Stimulated activated naive B cell treated with anti-CD40 and anti-IgM and Interleukin-4, amounts not matched to agents 10 μg/mL and 1 μg/mL and 100 μg/mL, for 72 hours (primary cell): ENCODE results near the gene AQP11.

ENCODE experiments used
- ATAC-seq, 2 donors: fragments of 150-1000 bp; cut with Tn5 transposase; replicated peaks; 2 replicates each; pipeline ENCODE4 v1.10.0; 2021; ENCODE audit warnings: moderate library complexity in 1 of 2
- DNase-seq: peaks from one replicate; pipeline ENCODE4 v3.0.0; 2021
- H3K27ac Mint-ChIP-seq: one replicate; pipeline ENCODE4 v1.8.0; 2022; ENCODE audit warnings: mild to moderate bottlenecking, mixed read lengths
- H3K27me3 Mint-ChIP-seq, 2 donors: one replicate each; pipeline ENCODE4 v1.8.0; 2022; ENCODE audit warnings: mixed read lengths in 2 of 2
- H3K36me3 Mint-ChIP-seq, 2 donors: one replicate each; pipeline ENCODE4 v1.8.0; 2022; ENCODE audit warnings: mixed read lengths in 2 of 2, mild to moderate bottlenecking in 1 of 2
- H3K4me1 Mint-ChIP-seq, 2 donors: one replicate each; pipeline ENCODE4 v1.8.0; 2022; ENCODE audit warnings: mixed read lengths in 2 of 2, mild to moderate bottlenecking in 1 of 2
- H3K4me3 Mint-ChIP-seq, 2 donors: one replicate each; pipeline ENCODE4 v1.8.0; 2022; ENCODE audit warnings: mild to moderate bottlenecking in 2 of 2, mixed read lengths in 2 of 2, moderate library complexity in 1 of 2
- H3K9me3 Mint-ChIP-seq, 2 donors: one replicate each; pipeline ENCODE4 v1.8.0; 2022; ENCODE audit warnings: mixed read lengths in 2 of 2, mild to moderate bottlenecking in 1 of 2

AQP11 gene

GRCh38 chr11:77658213-77659013 lies 68.7 kb downstream of the AQP11 start:
- ATAC-seq (no peak), DNase-seq (no peak)
- no peak overlapping the region for H3K27ac Mint-ChIP-seq
- H3K27me3 Mint-ChIP-seq = no peaks in the 10 kb centered on the region
- H3K4me1 Mint-ChIP-seq = peaks cover 9 to 21% of the 10 kb centered on the region in 2 donors
- H3K9me3 Mint-ChIP-seq = no peaks in the 10 kb centered on the region
- H3K4me3 Mint-ChIP-seq = no peak overlapping the region
- no peaks in the 10 kb centered on the region for H3K36me3 Mint-ChIP-seq
